GM13976 (cell line): Measurements from ENCODE around the gene HIP1.

ENCODE experiments used
- DNase-seq: peaks from one replicate; pipeline ENCODE4 v3.0.0; 2012; ENCODE audit warnings: low spot score
- in situ Hi-C: fragments of 300-500 bp; cut with MboI; formaldehyde crosslinking; loops from one replicate; pipeline ENCODE4 v1.12.0; 2022; ENCODE audit warnings: low sequenced_read_pairs, mixed read lengths, inconsistent platforms; ENCODE audit not compliant: unreplicated experiment
- TF ChIP-seq, protein P1 (sequence below): IDR thresholded peaks from 2 replicates; pipeline ENCODE4 v1.5.1; 2012; ENCODE audit warnings: borderline replicate concordance, mild to moderate bottlenecking; ENCODE audit not compliant: insufficient read depth; ENCODE audit errors: extremely low read depth, missing control alignments, control extremely low read depth

Gene HIP1

DNA sequence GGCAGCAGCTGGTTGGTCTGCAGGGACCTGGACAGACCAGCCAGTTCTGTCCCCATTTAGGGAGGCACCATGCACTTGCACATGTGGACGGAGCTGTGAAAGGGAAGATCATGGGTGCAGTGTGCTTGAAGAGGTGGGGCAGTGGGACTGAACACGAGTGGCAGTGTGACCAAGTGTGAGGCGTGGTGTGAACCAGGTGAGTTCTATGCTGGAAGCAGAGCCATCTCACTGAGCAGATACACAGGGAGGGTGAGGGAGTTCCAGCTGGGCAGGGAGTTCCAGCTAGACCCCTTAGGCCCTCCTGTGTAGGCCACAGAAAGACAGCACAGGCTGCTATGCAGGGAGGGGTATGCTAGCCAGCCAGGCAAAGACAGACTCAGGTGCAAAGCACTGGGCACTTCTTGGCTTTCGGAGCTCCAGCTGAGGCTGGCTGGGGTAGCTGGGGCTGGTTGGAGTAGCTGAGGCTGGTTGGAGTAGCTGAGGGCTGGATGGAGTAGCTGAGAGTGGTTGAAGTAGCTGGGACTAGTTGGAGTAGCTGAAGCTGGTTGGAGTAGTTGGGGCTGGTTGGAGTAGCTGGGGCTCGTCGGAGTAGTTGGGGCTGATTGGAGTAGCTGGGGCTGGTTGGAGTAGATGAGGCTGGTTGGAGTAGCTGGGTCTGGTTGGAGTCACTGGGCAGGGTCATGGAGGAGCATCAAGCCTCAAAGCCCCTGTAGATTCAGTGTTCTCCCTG, 90.9 kb downstream of the HIP1 start:
- in situ Hi-C loops: no loop called here
- TF ChIP-seq, protein P1, sequence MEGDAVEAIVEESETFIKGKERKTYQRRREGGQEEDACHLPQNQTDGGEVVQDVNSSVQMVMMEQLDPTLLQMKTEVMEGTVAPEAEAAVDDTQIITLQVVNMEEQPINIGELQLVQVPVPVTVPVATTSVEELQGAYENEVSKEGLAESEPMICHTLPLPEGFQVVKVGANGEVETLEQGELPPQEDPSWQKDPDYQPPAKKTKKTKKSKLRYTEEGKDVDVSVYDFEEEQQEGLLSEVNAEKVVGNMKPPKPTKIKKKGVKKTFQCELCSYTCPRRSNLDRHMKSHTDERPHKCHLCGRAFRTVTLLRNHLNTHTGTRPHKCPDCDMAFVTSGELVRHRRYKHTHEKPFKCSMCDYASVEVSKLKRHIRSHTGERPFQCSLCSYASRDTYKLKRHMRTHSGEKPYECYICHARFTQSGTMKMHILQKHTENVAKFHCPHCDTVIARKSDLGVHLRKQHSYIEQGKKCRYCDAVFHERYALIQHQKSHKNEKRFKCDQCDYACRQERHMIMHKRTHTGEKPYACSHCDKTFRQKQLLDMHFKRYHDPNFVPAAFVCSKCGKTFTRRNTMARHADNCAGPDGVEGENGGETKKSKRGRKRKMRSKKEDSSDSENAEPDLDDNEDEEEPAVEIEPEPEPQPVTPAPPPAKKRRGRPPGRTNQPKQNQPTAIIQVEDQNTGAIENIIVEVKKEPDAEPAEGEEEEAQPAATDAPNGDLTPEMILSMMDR: no peak
- DNase-seq: no peak

GRCh38 chr7:75646571-75647102, 92.1 kb downstream of the HIP1 start:
- DNase-seq: no peak
- in situ Hi-C loops: no loop called here
- TF ChIP-seq, protein P1: no peak

- TF ChIP-seq, protein P1: no peak
- no peak for DNase-seq
- in situ Hi-C loops: no loop called here
These were observed 93.2 kb downstream of the HIP1 start for GRCh38 chr7:75645570-75645969.

DNA sequence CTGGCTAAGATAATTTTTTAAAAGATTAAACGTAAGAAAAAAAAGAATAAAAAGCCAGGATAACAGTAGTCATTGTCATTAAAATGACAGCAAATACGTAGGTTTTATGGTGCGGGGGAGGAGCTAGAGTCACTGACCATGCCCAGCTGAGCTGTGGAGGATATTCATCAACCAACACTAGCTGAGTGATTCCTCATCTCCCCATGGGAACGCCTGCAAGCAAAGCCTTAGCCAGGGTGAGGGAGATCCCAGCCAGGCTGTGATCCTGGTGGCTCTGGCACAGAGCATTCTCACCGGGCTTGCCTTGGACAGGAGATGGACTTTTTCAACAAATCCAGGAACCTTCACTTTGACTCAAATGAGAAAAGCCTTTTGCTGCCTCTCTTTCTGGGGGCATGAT, 94.2 kb downstream of the HIP1 start:
- DNase-seq: no peak
- in situ Hi-C loops: no loop called here
- TF ChIP-seq, protein P1: no peak

- TF ChIP-seq, protein P1: peak; percentile 67
- peak; percentile 79 for DNase-seq
- in situ Hi-C loops: no loop called here
These were observed 95.8 kb downstream of the HIP1 start for GRCh38 chr7:75642810-75643486.

GRCh38 chr7:75640201-75640600, 98.5 kb downstream of the HIP1 start:
- TF ChIP-seq, protein P1: no peak
- in situ Hi-C loops: no loop called here
- no peak for DNase-seq
